T47D (cell line): Measurements from ENCODE around the gene RHO.
"Not testable (repeated sequence)": the region's sequence is repeated elsewhere in the genome, so short reads cannot be mapped to it uniquely, and the experiment has no call there.

Source experiments
- DNase-seq, 2 experiments: peaks; one replicate each; pipeline versions ENCODE4 v3.0.0 to v3.0.0-alpha.2; 2011 to 2012; ENCODE audit warnings: low read depth in 1 of 2, low spot score in 1 of 2
- JUND ChIP-seq: IDR thresholded peaks from 2 replicates; pipeline ENCODE4 v1.6.1; 2012; ENCODE audit warnings: low read depth
- in situ Hi-C: cut with HindIII; loops from 2 replicates; pipeline ENCODE4 v1.10.0; 2016; ENCODE audit warnings: low sequenced_read_pairs, low pct_unique_long_range_greater_than_20kb

The RHO gene

DNA sequence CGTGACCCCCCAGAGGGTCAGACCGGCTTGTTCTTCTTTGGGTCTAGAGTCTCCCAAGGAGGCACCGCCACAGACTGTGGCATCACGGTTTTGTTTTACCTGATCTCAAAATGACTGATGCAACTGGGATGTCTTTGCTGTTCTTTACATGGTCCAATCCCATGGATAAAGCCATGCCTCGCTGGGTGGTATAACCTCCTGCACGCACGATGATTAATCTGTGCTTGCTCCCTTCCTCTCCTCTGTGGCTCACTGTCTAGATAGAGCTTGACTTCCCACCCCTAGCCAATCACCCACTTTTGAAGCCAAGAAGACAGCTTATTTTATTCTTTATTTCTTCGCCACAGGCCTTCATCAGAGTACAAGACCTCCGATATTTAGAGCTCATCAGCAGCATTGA lies 36.6 kb upstream of the RHO start:
- no peak for DNase-seq
- in situ Hi-C loops = no loop called here
- no peak for TF ChIP-seq JUND

DNA sequence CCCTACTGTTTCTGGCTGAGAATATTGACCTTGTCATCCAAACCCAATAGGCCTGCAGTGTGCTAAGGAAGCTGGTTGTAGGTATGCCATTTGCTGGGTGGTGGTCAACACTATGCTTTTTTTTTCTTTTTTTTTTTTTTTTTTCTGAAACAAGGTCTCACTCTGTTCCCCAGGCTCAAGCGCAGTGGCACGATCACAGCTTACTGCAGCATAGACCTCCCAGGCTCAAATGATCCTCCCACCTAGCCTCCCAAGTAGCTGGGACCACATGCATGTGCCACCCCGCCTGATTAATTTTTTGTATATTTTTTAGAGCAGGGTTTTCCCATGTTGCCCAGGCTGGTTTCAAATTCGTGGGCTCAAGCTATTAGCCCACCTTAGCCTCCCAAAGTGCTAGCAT lies 35.7 kb upstream of the RHO start:
- DNase-seq = no peak
- in situ Hi-C loops = no loop called here
- no peak for TF ChIP-seq JUND

DNA sequence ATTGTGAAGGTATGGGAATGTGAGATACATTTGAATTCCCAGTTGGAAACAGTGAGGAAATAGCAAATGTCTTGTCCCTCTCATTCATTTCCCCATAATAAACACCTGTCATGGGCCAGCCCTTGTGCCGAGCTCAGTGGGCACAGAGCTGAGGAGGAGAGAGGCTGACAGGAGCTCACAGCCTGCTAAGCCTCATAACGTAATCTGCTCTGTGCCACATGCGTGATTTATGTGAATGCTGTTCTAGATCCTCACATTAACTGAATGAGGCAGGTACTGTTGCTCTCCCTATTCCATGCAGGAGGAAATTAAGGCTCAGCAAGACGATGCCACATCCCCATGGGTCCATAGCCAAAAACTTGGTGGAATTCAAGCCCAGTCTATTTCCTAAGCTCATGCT lies 35.2 kb upstream of the RHO start:
- no peak for DNase-seq
- in situ Hi-C loops = no loop called here
- TF ChIP-seq JUND = no peak

DNA sequence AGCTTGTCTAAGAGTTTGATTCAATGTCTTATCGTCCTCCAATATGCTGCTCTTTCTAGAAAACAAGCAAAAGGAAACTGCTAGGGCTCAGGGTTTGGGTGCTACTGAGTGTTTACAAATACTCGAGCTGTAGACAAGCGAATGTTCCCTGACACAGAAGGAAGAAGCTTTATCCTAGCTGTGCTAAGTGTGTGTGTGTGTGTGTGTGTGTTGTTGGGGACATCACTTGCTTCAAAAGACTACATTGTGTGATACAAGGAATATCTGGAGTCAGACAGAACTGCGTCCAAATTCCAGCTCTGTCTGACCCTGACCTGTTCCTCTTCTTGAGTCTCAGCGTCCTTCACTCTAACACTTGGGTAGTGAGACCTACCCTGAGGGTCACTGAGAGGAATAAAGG lies 33.9 kb upstream of the RHO start:
- DNase-seq, in situ Hi-C loops: not testable (repeated sequence)

GRCh38 chr3:129495006-129495639 lies 33.3 kb upstream of the RHO start:
- DNase-seq, in situ Hi-C loops: not testable (repeated sequence)

GRCh38 chr3:129497876-129498275 lies 30.6 kb upstream of the RHO start:
- in situ Hi-C loops, DNase-seq: not testable (repeated sequence)

DNA sequence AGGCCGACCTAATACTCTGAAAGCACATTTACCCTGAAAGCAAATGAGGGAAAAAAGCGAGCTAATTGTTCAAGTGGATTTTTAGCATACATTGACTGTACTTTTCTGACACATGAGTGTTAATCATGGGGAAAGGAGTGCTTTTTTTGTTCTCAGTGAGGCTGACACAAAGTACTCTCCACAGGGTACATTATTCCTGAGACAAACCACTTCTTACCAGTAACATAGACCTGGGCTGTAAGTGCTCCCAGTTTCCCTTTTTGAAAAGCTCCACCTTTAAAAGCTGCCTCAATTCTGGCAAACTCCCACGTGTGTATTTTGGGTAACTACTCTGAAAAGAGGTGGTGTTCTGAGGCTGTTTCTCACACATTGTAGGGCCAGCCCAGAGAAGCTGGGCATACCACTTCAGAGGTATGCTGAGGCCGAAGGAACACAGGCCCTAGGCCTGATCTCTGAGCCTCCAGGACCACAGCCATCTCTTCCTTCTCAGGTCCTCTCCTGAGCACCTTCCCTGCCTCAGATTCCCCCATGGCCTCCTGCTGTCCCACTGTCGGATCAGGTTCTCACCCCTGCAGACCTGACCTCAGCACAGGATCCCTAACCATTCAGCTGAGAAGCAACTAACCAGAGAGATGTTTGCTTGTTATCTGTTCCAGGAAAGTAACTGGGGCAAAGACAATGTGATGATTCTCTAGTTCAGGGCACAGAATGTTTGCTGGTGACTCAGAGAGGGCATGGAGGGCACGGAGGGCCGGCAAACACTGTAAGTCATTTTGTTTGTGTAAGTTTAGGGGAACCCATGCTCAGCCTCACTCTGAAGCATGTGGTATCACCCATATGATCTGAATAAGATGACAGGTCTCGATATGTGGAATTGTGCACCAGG lies 29.6 kb upstream of the RHO start:
- in situ Hi-C loops, DNase-seq: not testable (repeated sequence)

GRCh38 chr3:129499604-129500333 lies 28.7 kb upstream of the RHO start:
- in situ Hi-C loops, DNase-seq: not testable (repeated sequence)

DNA sequence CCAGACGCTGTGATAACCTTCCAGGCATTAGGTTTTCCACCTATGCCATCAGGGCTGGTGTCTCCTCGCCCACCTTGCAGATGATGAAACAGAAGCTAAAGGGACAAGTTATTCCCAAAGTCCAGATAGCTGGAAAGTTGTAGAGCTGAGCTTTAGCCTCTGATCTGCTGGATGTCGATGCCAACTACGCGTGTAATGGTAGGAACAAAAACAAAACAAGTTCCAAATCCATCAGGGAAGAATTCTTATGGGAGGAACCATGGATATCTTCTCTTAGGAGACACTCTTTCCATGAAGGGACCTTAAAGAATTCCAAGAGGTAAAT lies 28.1 kb upstream of the RHO start:
- TF ChIP-seq JUND = no peak
- in situ Hi-C loops = no loop called here
- DNase-seq = no peak

- in situ Hi-C loops = no loop called here
- no peak for DNase-seq
- TF ChIP-seq JUND = no peak
Measured at GRCh38 chr3:129501630-129502029, 26.8 kb upstream of the RHO start.

DNA sequence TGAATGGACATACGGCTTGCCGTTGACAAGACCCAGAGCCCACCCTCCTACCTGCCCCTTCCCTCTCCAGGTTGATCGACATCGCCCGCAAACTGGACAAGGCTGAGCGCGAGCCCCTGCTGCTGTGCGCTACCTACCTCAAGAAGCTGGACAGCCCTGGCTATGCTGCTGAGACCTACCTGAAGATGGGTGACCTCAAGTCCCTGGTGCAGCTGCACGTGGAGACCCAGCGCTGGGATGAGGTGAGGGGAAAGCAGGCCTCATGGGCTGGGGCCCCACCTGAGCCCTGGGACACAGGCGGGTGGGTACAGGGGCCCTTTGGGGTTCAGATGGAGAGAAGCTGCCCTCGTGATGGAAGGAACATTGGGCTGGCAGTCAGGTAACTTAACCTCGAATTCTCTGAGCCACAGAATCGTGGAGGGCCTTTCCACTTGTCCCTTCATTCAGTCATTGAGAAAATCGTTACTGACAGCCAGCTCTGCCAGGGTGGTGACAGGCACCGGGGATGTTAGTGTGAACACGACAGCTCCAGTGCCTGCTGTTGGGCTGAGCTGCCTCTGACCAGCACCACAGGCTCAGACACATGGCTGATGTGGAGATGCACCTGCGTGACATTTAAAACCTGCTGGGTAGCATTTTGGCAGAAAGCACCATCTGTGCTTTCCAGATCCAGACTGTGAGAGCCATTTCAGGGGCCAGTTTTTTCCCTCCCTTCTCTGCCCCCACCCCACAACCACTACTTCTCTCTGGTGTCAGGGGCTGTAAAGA lies 25.6 kb upstream of the RHO start:
- TF ChIP-seq JUND = no peak
- in situ Hi-C loops = no loop called here
- DNase-seq = no peak

- no peak for DNase-seq
- in situ Hi-C loops = no loop called here
- TF ChIP-seq JUND = no peak
Measured at GRCh38 chr3:129503471-129504291, 24.8 kb upstream of the RHO start.
